H1 (cell line): ENCODE measurements around the gene INPP4B. TPM values are rescaled to one million over a fixed set of nuclear protein-coding genes. Genes with fewer than 3 reads are reported as not detected.

Source experiments
- CTCF ChIA-PET: fragments of 300-600 bp; sonication (Branson Sonifier 250); formaldehyde crosslinking; loops from one replicate; lab custom pipeline; 2021; ENCODE audit not compliant: partially characterized antibody; lab: Charles Lee
- POLR2A ChIA-PET: fragments of 300-600 bp; sonication (Branson Sonifier 250); formaldehyde crosslinking; loops from one replicate; lab custom pipeline; 2021; ENCODE audit warnings: inconsistent platforms; ENCODE audit not compliant: partially characterized antibody; lab: Charles Lee
- DNase-seq, 2 experiments: peaks; one replicate each; pipeline versions ENCODE4 v3.0.0 to v3.0.0-alpha.2; 2010 to 2022; ENCODE audit warnings: low spot score in 2 of 2, low read depth in 1 of 2, mixed read lengths in 1 of 2
- FAIRE-seq: peaks from 2 replicates; lab custom pipeline; 2011; peaks lifted over from hg19 to GRCh38; lab: Jason Lieb, UNC
- H2AFZ ChIP-seq: 2 replicates; pipeline ENCODE4 v1.8.1; 2012; ENCODE audit warnings: low read length, inconsistent platforms
- H2AK5ac ChIP-seq: 2 replicates; pipeline ENCODE4 v1.6.1; 2013; ENCODE audit warnings: low read depth, low read length
- H2BK120ac ChIP-seq: replicated peaks from 2 replicates; pipeline ENCODE3; 2013; ENCODE audit warnings: low read depth, low read length, inconsistent platforms
- H2BK12ac ChIP-seq: 2 replicates; pipeline ENCODE4 v1.6.1; 2013; ENCODE audit warnings: low read depth, low read length
- H2BK15ac ChIP-seq: 2 replicates; pipeline ENCODE4 v1.6.1; 2013; ENCODE audit warnings: low read length
- H2BK20ac ChIP-seq: 2 replicates; pipeline ENCODE4 v1.6.1; 2013; ENCODE audit warnings: low read length
- H2BK5ac ChIP-seq: 2 replicates; pipeline ENCODE4 v1.6.1; 2013; ENCODE audit warnings: low read depth, low read length
- H3K14ac ChIP-seq: 2 replicates; pipeline ENCODE4 v1.6.1; 2013; ENCODE audit warnings: inconsistent platforms; ENCODE audit not compliant: insufficient read length
- H3K18ac ChIP-seq: 2 replicates; pipeline ENCODE4 v1.6.1; 2013; ENCODE audit warnings: low read length; ENCODE audit errors: extremely low read depth
- H3K23ac ChIP-seq: 2 replicates; pipeline ENCODE4 v1.6.1; 2013; ENCODE audit warnings: inconsistent platforms; ENCODE audit not compliant: insufficient read length
- H3K23me2 ChIP-seq: 2 replicates; pipeline ENCODE4 v1.6.1; 2013; ENCODE audit warnings: low read depth, low read length
- H3K27ac ChIP-seq: 2 replicates; pipeline ENCODE4 v1.6.1; 2011; ENCODE audit warnings: low read depth, low read length, inconsistent platforms
- H3K27me3 ChIP-seq, 4 experiments: replicated peaks in 1 of 4; 1 replicate in 1 of 4; 2 replicates in 3 of 4; pipeline versions ENCODE4 v1.6.1 to v1.8.1; 2011 to 2013; ENCODE audit warnings: low read length in 3 of 4, mild to moderate bottlenecking in 3 of 4, inconsistent platforms in 2 of 4, mixed read lengths in 2 of 4, moderate library complexity in 1 of 4; ENCODE audit not compliant: control insufficient read depth in 3 of 4, insufficient read depth in 3 of 4; ENCODE audit errors: extremely low read depth in 1 of 4
- H3K36me3 ChIP-seq, 4 experiments: 2 replicates each; pipeline versions ENCODE4 v1.6.1 to v1.8.1; 2011 to 2013; ENCODE audit warnings: mild to moderate bottlenecking in 4 of 4, low read length in 3 of 4, moderate library complexity in 2 of 4, control low read depth in 1 of 4, inconsistent platforms in 1 of 4; ENCODE audit not compliant: insufficient read depth in 4 of 4, control insufficient read depth in 2 of 4
- H3K4ac ChIP-seq: replicated peaks from 2 replicates; pipeline ENCODE3; 2013; ENCODE audit warnings: low read length, low read depth, mixed read lengths, inconsistent platforms; ENCODE audit not compliant: insufficient read length
- H3K4me1 ChIP-seq, 4 experiments: replicated peaks in 1 of 4; 1 replicate in 1 of 4; 2 replicates in 3 of 4; pipeline versions ENCODE4 v1.6.1 to v1.8.1; 2011 to 2013; ENCODE audit warnings: low read length in 3 of 4, inconsistent platforms in 2 of 4, mixed read lengths in 1 of 4; ENCODE audit not compliant: insufficient read depth in 4 of 4, control insufficient read depth in 3 of 4
- H3K4me2 ChIP-seq, 2 experiments: 2 replicates each; pipeline versions ENCODE4 v1.6.1 to v1.8.1; 2011 to 2013; ENCODE audit warnings: low read depth in 2 of 2, low read length in 2 of 2, control low read depth in 1 of 2, inconsistent platforms in 1 of 2, mild to moderate bottlenecking in 1 of 2; ENCODE audit not compliant: insufficient read depth in 1 of 2
- H3K4me3 ChIP-seq, 4 experiments: fragments of 200-600, 300-600 bp in 1 of 4; sonication (generic), shearing (Covaris generic), sonication (Bioruptor Twin) in 1 of 4; 2 replicates each; pipeline versions ENCODE4 v1.5.1 to v1.8.1; 2011 to 2016; ENCODE audit warnings: low read length in 4 of 4, low read depth in 3 of 4, control low read depth in 2 of 4, inconsistent platforms in 2 of 4, mild to moderate bottlenecking in 2 of 4, mixed read lengths in 1 of 4, moderate library complexity in 1 of 4; ENCODE audit not compliant: insufficient read depth in 2 of 4; ENCODE audit errors: extremely low read depth in 1 of 4
- H3K56ac ChIP-seq: replicated peaks from 2 replicates; pipeline ENCODE3; 2013; ENCODE audit warnings: low read depth, mild to moderate bottlenecking, mixed read lengths, low read length, inconsistent platforms; ENCODE audit not compliant: insufficient read length
- H3K79me1 ChIP-seq: 2 replicates; pipeline ENCODE4 v1.6.1; 2013; ENCODE audit warnings: low read depth, low read length, control low read depth
- H3K79me2 ChIP-seq, 2 experiments: 2 replicates each; pipeline versions ENCODE4 v1.6.1 to v1.8.1; 2012 to 2013; ENCODE audit warnings: low read length in 2 of 2, mild to moderate bottlenecking in 2 of 2, inconsistent platforms in 1 of 2; ENCODE audit not compliant: insufficient read depth in 2 of 2, control insufficient read depth in 1 of 2
- H3K9ac ChIP-seq, 4 experiments: replicated peaks in 1 of 4; 1 replicate in 1 of 4; 2 replicates in 3 of 4; pipeline versions ENCODE4 v1.6.1 to v1.8.1; 2011 to 2013; ENCODE audit warnings: low read depth in 3 of 4, low read length in 3 of 4, control low read depth in 2 of 4, mild to moderate bottlenecking in 2 of 4, moderate library complexity in 2 of 4, inconsistent platforms in 1 of 4; ENCODE audit errors: extremely low read depth in 1 of 4
- H3K9me3 ChIP-seq, 2 experiments: 2 replicates each; pipeline versions ENCODE4 v1.6.1 to v1.8.1; 2012 to 2013; ENCODE audit warnings: mild to moderate bottlenecking in 2 of 2, moderate library complexity in 2 of 2, control low read depth in 1 of 2, inconsistent platforms in 1 of 2, low read depth in 1 of 2, low read length in 1 of 2, mixed read lengths in 1 of 2; ENCODE audit not compliant: insufficient read depth in 2 of 2
- H4K20me1 ChIP-seq, 2 experiments: replicated peaks in 1 of 2; 2 replicates each; pipeline versions ENCODE3 to v1.8.1; 2011 to 2013; ENCODE audit warnings: inconsistent platforms in 2 of 2, low read length in 2 of 2, mild to moderate bottlenecking in 1 of 2; ENCODE audit not compliant: insufficient read depth in 2 of 2, control insufficient read depth in 1 of 2
- H4K5ac ChIP-seq: 2 replicates; pipeline ENCODE4 v1.6.1; 2013; ENCODE audit warnings: low read length, low read depth, mixed read lengths, inconsistent platforms; ENCODE audit not compliant: insufficient read length
- H4K8ac ChIP-seq: 2 replicates; pipeline ENCODE4 v1.8.0; 2013; ENCODE audit warnings: mild to moderate bottlenecking, moderate library complexity, low read length, inconsistent platforms; ENCODE audit not compliant: insufficient read depth; ENCODE audit errors: extremely low read depth
- H4K91ac ChIP-seq: replicated peaks from 2 replicates; pipeline ENCODE3; 2013; ENCODE audit warnings: low read length, mixed read lengths, inconsistent platforms; ENCODE audit not compliant: insufficient read length
- CHD2 ChIP-seq: IDR thresholded peaks from 2 replicates; pipeline ENCODE4 v1.6.1; 2012; ENCODE audit warnings: low read length, improper control_type of control experiment
- NANOG ChIP-seq: IDR thresholded peaks from 2 replicates; pipeline ENCODE4 v1.6.1; 2011; ENCODE audit warnings: low read length, low read depth, mild to moderate bottlenecking, inconsistent platforms; ENCODE audit not compliant: insufficient read depth, poor library complexity, severe bottlenecking
- PHF8 ChIP-seq: fragments of 200-600 bp; sonication (generic); conservative IDR thresholded peaks from 2 replicates; pipeline ENCODE4 v1.7.1; 2012; ENCODE audit warnings: low read depth, mild to moderate bottlenecking, inconsistent platforms, low read length, moderate library complexity
- SP1 ChIP-seq: IDR thresholded peaks from 2 replicates; pipeline ENCODE4 v1.6.1; 2011; ENCODE audit warnings: low read depth, low read length
- WGBS, 2 experiments: shearing (Covaris generic) in 1 of 2; methylation state at CpG; one replicate each; pipeline versions ENCODE4 v1.1.6 to v1.1.7; 2013 to 2015; ENCODE audit warnings: low lambda C conversion rate in 2 of 2, mixed read lengths in 2 of 2, inconsistent platforms in 1 of 2, low coverage in 1 of 2, missing lambda C conversion rate in 1 of 2; ENCODE audit not compliant: insufficient replicate concordance in 2 of 2, insufficient coverage in 1 of 2, insufficient read length in 1 of 2; ENCODE audit errors: extremely low coverage in 1 of 2, missing lambda C conversion rate in 1 of 2; 5-methylcytosine and 5-hydroxymethylcytosine counted together
- polyA plus RNA-seq, 7 experiments: library from polyadenylated mRNA; depleted of rRNA in 3 of 7; stranded (reverse) in 5 of 7; unstranded in 2 of 7; fragments of >200 nt in 5 of 7; fragments of 200-250 nt in 2 of 7; gene quantifications; 1 replicate in 5 of 7; 2 replicates in 1 of 7; 4 replicates in 1 of 7; pipeline versions ENCODE4 v1.2.1 to v1.2.3, GENCODE V29; 2011 to 2013; ENCODE audit warnings: missing spikeins in 2 of 7, mixed read lengths in 2 of 7
- total RNA-seq: library from RNA; stranded (reverse); fragmentation: NEBNext Ultra II Directional; extraction: Animal tissue kit (Norgen Biotek cat#: 25700); gene quantifications from 2 replicates; pipeline ENCODE4 v1.2.1, GENCODE V29; 2021

INPP4B gene
- total and polyA plus RNA-seq, 2 of the 8 experiments (the other 6 are each of a cell fraction or from before 2014, with no cell fraction given): 0.11 to 0.54 TPM

- H3K4me2 ChIP-seq: no peak overlapping the region
- no peaks in the 10 kb centered on the region for H3K4me1 ChIP-seq
- WGBS, 2 experiments: 91% methylated on average over 2 of the region's 2 CpGs; no CpG with 5 or more reads in 1 of the 2 experiments
- no peak for DNase-seq
- H2BK20ac ChIP-seq: no peak overlapping the region
- H3K18ac ChIP-seq: no peak overlapping the region
- no peak overlapping the region for H4K91ac ChIP-seq
- H2BK12ac ChIP-seq: no peak overlapping the region
- H2BK120ac ChIP-seq: no peak overlapping the region
- H3K14ac ChIP-seq: no peak overlapping the region
- POLR2A ChIA-PET: no interaction called here
- no peak for TF ChIP-seq CHD2
- no peak for TF ChIP-seq SP1
- TF ChIP-seq PHF8: no peak
- TF ChIP-seq NANOG: no peak
- no peak overlapping the region for H3K56ac ChIP-seq
- CTCF ChIA-PET: no interaction called here
- H3K9me3 ChIP-seq: no peaks in the 10 kb centered on the region
- H2AFZ ChIP-seq: no peak overlapping the region
- no peak overlapping the region for H3K9ac ChIP-seq
- no peaks in the 10 kb centered on the region for H3K36me3 ChIP-seq
- no peak overlapping the region for H3K4me3 ChIP-seq
- H3K79me1 ChIP-seq: no peaks in the 10 kb centered on the region
- no peaks in the 10 kb centered on the region for H4K20me1 ChIP-seq
- FAIRE-seq: no peak
- no peak overlapping the region for H2BK5ac ChIP-seq
- H3K27ac ChIP-seq: no peak overlapping the region
- H3K4ac ChIP-seq: no peak overlapping the region
- no peaks in the 10 kb centered on the region for H3K23me2 ChIP-seq
- no peak overlapping the region for H3K23ac ChIP-seq
- no peaks in the 10 kb centered on the region for H3K27me3 ChIP-seq
- H4K8ac ChIP-seq: no peak overlapping the region
- H3K79me2 ChIP-seq: no peaks in the 10 kb centered on the region
- no peak overlapping the region for H4K5ac ChIP-seq
- H2BK15ac ChIP-seq: no peak overlapping the region
- no peak overlapping the region for H2AK5ac ChIP-seq
These were observed 396.2 kb downstream of the INPP4B start for GRCh38 chr4:142449771-142450373.
